NT2/D1 (cell line): ENCODE measurements around the gene HMX1.

Experiments
- SUZ12 ChIP-seq: IDR thresholded peaks from 2 replicates; pipeline ENCODE4 v1.6.1; 2011; ENCODE audit not compliant: insufficient read length, insufficient read depth; ENCODE audit errors: extremely low read depth
- YY1 ChIP-seq: IDR thresholded peaks from 2 replicates; pipeline ENCODE4 v1.6.1; 2011; ENCODE audit not compliant: insufficient read length, insufficient read depth
- ZNF274 ChIP-seq: IDR thresholded peaks from 2 replicates; pipeline ENCODE4 v1.6.1; 2011; ENCODE audit warnings: mild to moderate bottlenecking, low read depth, low read length

GRCh38 chr4:8835521-8836365 is 35.9 kb downstream of the HMX1 start:
- no peak for TF ChIP-seq SUZ12
- TF ChIP-seq ZNF274 = no peak
- no peak for TF ChIP-seq YY1
